ENCODE data around the gene ROBO1.

The ROBO1 gene

GRCh38 chr3:79001255-79001654 is 766.5 kb downstream of the ROBO1 start:
- DNase-seq: no peak

DNA sequence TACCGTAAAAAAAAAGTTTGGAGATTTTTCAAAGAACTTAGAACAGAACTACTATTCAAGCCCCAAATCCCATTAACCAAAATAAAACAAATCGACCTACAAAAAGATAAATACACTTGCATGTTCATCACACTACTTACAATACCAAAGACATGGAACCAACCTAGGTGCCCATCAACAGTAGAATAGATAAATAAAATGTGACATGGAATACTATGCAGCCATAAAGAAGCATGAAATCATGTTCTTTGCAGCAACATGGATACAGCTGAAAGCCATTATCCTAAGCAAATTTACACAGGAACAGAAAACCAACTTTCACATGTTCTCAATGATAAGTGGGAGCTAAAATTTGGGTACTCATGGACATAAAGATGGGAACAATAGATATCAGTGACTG is 768.7 kb downstream of the ROBO1 start:
- DNase-seq: no peak

- DNase-seq: no peak
Observed at GRCh38 chr3:78995087-78995486, 772.7 kb downstream of the ROBO1 start.

GRCh38 chr3:78994174-78995027 is 773.4 kb downstream of the ROBO1 start:
- no peak for DNase-seq

DNA sequence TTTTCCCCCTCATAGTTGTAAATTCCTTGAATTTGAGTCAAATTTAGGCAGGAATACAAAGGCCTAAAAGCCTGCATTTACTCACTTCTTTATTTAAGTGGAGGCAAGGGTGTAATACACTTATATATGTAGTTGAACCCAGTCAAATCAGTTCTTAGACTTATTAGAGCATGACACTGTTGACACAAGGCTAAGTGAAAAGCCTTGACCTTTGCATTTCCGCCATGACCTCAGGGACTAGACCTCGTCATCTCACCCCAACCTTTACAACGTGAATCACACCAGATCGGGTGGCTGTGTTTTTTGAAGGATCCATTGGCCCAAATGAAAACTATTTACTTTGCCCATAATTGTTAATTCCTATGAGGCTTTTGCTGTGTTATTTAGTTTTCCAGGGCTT is 774.4 kb downstream of the ROBO1 start:
- DNase-seq: no peak

GRCh38 chr3:78992830-78993229 is 775.0 kb downstream of the ROBO1 start:
- DNase-seq: no peak

- no peak for DNase-seq
Observed at GRCh38 chr3:78992400-78992799, 775.4 kb downstream of the ROBO1 start.

DNA sequence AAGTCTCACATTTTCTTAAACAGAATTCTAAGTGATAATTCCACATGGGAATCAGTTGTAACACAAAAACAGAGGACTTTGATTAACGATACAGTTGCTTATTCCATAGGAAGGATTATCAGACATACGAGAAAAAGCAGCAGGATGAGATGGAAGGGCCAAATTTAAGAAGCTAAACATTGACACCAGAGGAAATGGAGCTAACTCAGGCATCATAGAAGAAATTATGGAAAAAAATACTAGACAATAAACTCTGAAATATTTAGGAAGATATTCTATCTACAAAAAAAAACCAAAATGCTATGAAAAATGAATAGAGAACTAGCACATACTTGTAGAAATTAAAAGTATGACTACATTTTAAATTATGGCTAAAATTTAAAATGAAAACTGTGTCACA is 776.1 kb downstream of the ROBO1 start:
- DNase-seq: no peak

GRCh38 chr3:78990156-78990555 is 777.6 kb downstream of the ROBO1 start:
- DNase-seq: no peak

GRCh38 chr3:78988324-78988723 is 779.5 kb downstream of the ROBO1 start:
- DNase-seq: no peak

DNA sequence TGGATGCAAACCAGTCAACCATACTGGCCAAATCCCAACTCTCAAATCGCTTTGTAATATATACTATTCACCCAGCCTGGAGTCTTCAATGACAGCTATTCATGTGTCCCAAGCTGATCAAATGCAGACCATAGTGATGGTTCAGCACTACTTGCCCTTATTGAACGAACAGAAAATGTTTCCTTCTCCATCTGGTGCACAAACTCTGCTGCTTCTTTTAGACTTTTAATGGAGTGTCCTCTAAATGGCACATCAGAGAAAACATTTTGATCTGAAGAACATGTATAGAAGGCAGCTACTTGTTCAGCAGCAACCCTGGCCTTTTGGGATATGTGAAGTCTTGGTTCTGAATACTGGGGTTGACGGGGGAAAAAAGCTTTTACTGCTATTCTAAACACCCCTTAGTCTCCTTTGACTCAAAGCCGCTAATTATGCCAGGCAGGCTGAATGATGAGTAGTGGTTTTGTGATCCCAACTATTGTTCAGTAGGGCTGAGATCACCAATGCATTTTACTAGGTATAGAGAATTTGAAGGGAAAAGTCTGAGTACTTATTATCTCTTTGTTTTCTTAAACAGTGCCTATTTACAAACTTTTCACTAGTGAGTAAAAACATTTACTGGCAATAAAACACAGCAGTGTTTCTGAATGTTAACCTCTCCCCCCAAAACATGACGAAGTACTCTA is 781.2 kb downstream of the ROBO1 start:
- DNase-seq: no peak

- DNase-seq: no peak
Observed at GRCh38 chr3:78985981-78986380, 781.8 kb downstream of the ROBO1 start.

GRCh38 chr3:78979028-78979427 is 788.8 kb downstream of the ROBO1 start:
- no peak for DNase-seq

DNA sequence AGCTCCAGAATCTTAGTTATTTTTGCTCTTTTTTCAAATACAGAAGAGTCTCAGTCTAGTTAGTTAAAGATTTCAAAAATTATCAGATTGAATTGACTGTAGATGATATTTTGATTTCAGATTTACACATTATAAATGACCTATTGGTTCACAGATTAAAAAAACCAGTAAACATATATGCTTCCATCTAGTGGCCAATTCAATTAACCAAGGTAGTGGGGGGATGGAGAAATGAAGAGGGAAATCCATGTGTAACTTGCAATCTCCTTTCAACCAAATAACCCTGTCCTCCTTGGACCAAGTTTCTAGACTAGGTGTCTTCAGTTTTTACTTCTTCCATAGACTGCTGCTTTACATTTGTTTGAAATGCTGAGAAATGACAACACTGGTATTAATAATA is 789.8 kb downstream of the ROBO1 start:
- DNase-seq: no peak

GRCh38 chr3:78977073-78977472 is 790.7 kb downstream of the ROBO1 start:
- DNase-seq: no peak

DNA sequence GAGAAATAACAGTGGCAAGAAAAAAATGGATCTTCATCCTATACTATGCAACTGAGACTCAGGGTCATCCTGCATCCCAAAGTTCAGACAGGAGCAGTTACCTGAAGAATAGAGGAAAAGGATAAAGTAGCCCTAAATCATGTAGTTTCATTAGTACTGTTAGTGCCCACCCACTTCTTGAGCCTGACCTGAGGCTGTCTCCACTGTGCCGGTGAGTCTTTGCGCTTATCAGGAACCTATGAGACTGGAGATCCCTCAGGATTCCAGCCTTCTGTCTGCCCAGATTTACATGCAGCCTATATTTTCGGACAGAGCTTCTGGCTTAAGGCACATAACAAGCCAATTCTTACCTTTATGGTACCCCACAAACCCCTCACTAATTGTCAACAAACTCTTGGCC is 791.6 kb downstream of the ROBO1 start:
- DNase-seq: no peak

- DNase-seq: no peak
Observed at GRCh38 chr3:78974181-78974790, 793.5 kb downstream of the ROBO1 start.

DNA sequence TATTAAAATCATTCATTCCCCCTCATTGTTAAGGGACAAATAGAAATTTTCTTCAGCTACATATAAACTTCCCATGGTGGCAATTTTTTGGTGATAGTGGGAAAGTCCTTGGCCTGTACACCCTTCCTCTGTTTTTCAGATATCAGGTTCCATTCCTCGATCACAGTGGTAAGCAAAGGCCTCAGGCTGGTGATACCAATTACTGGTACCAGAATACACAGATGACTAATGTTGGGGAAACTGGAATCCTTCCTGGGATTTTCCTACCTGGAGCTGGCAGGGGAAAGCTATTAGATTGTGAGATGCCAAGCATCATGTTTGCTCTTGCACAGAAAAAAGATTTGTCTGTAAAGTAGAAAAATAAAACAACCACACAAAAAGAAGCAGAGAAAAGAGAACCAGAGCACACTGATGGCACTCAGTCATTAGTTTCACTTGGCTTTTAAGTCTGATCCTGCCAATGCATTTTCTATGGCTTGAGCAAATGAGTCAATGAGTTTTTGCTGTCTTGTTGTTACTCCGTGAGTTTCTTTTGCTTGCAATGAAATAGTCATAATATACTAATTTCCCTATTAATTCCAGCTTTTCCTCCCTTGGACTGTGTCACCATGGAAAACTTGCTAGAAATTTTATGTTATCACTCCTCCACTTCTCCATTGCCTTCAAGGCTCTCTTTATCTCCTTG is 795.0 kb downstream of the ROBO1 start:
- DNase-seq: no peak

GRCh38 chr3:78970656-78971055 is 797.1 kb downstream of the ROBO1 start:
- DNase-seq: no peak

- DNase-seq: no peak
Observed at GRCh38 chr3:78969483-78969882, 798.3 kb downstream of the ROBO1 start.

DNA sequence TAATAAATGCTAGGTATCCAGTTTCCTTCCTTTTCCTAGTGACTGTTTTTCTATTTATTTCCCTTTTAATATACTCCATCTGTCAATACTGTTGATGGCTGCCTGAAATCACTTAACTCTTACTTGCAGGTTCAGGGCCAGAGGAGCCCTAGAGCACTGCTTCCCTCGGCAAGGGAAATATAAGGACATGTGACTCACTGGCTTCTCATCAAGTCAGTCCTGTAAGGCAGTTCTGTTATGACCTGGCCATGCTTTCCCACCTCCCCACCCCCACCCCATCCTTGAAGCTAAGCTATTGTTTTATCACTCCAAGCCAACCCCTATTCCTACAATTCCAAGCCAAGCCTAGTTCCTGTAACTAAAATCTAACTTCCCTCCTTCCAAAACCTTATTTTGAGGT is 800.7 kb downstream of the ROBO1 start:
- no peak for DNase-seq

DNA sequence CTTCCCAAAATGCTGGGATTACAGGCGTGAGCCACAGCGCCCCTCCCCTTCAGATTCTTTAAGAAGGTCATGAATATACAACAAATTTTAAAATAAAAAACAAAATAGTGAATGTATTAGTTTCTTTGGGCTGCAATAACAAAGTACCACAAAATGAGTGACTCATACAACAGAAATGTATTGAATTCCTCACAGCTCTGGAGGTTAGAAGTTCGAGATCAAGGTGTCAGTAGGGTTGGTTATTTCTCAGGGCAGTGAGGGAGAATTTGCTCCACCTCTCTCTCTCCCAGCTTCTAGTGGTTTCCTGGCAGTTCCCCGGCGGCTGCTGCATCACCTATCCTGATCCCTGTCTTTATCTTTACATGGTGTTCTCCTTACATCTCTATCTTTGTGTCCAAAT is 804.0 kb downstream of the ROBO1 start:
- DNase-seq: no peak

DNA sequence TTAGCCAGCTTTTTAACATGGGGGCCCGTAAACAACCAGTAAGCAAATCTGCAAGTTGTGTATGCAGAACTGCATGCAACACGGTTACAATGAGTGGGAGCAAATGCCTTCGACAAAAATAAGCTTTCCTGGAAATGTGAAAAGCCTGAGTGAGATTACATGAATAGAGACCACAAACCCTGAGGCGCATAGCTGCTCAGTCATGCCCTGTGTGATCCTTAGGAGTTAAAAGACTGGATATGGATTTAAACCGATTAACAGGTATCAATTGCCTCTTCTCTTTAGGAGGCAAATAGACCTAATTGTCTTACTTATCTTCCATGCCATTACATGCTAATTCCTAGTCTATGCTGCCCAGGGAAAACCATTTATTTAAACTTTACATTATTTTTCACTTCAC is 810.3 kb downstream of the ROBO1 start:
- DNase-seq: no peak

Measured in activated CD4-positive, alpha-beta T cell treated with anti-CD3 and anti-CD28 coated beads for 4 hours (primary cell).